CD4-positive, alpha-beta T cell treated with Interleukin-12 subunit alpha and Interleukin-12 subunit beta, for 1 hour (primary cell): ENCODE results near the gene DDR2.
"Not testable (repeated sequence)": the region's sequence is repeated elsewhere in the genome, so short reads cannot be mapped to it uniquely, and the experiment has no call there.

Experiments used
- DNase-seq: peaks from one replicate; pipeline ENCODE4 v3.0.0-alpha.2; 2020

DDR2 gene

GRCh38 chr1:162788783-162789182, 156.5 kb downstream of the DDR2 start:
- DNase-seq, result not testable (repeated sequence)

- peak; percentile 84 for DNase-seq
These were observed 158.2 kb downstream of the DDR2 start, which contains the start of gene HSD17B7 for GRCh38 chr1:162790303-162790984. HSD17B7 (plus strand) TSS chr1:162790702; CDS start chr1:162790801, 99 bp downstream.

- DNase-seq, result peak; percentile 20
These were observed 158.7 kb downstream of the DDR2 start for GRCh38 chr1:162790985-162791357.

GRCh38 chr1:162794284-162794683, 162.0 kb downstream of the DDR2 start:
- DNase-seq, result not testable (repeated sequence)

- not testable (repeated sequence) for DNase-seq
These were observed 164.5 kb downstream of the DDR2 start for GRCh38 chr1:162796617-162797279.

- DNase-seq, result not testable (repeated sequence)
These were observed 167.9 kb downstream of the DDR2 start for GRCh38 chr1:162799995-162800830.

GRCh38 chr1:162807503-162807902, 175.2 kb downstream of the DDR2 start:
- not testable (repeated sequence) for DNase-seq

GRCh38 chr1:162812357-162812756, 180.1 kb downstream of the DDR2 start:
- DNase-seq, result not testable (repeated sequence)

GRCh38 chr1:162818136-162818535, 185.9 kb downstream of the DDR2 start:
- DNase-seq, result not testable (repeated sequence)

- not testable (repeated sequence) for DNase-seq
These were observed 186.4 kb downstream of the DDR2 start for GRCh38 chr1:162818666-162819065.

- peak; percentile 1 for DNase-seq
These were observed 190.3 kb downstream of the DDR2 start for GRCh38 chr1:162822391-162823200.

GRCh38 chr1:162823231-162823630, 191.0 kb downstream of the DDR2 start:
- peak; percentile 6 for DNase-seq

GRCh38 chr1:162823771-162824525, 191.7 kb downstream of the DDR2 start:
- DNase-seq, result no peak

GRCh38 chr1:162829268-162829667, 197.0 kb downstream of the DDR2 start:
- no peak for DNase-seq

GRCh38 chr1:162832470-162832869, 200.2 kb downstream of the DDR2 start:
- no peak for DNase-seq

GRCh38 chr1:162835157-162835899, 203.1 kb downstream of the DDR2 start:
- DNase-seq, result no peak
